HepG2 (cell line): ENCODE results near the gene HBEGF. TPM values are rescaled to one million over a fixed set of nuclear protein-coding genes. Genes with fewer than 3 reads are reported as not detected.

Experiments
- AKAP8 ChIP-seq: sonication (generic); formaldehyde crosslinking; IDR thresholded peaks from 2 replicates; pipeline ENCODE4 v1.5.1; 2020; ENCODE audit warnings: mild to moderate bottlenecking, missing genetic modification reagents
- FOXA3 ChIP-seq: IDR thresholded peaks from 2 replicates; pipeline ENCODE4 v1.6.1; 2016; ENCODE audit warnings: missing genetic modification reagents, missing compliant biosample characterization
- GABPA ChIP-seq, 2 experiments: IDR thresholded peaks; 2 replicates each; pipeline ENCODE4 v1.6.1; 2011 to 2016; ENCODE audit warnings: low read depth in 2 of 2, low read length in 1 of 2, missing biosample characterization in 1 of 2, missing genetic modification characterization in 1 of 2
- GABPB1 ChIP-seq: IDR thresholded peaks from 2 replicates; pipeline ENCODE4 v1.6.1; 2016; ENCODE audit warnings: mild to moderate bottlenecking, missing genetic modification reagents, moderate library complexity, missing compliant biosample characterization
- HOXA9 ChIP-seq: sonication (generic); formaldehyde crosslinking; IDR thresholded peaks from 2 replicates; pipeline ENCODE4 v1.8.1; 2022; ENCODE audit warnings: missing genetic modification reagents, mild to moderate bottlenecking, moderate library complexity, borderline replicate concordance
- ISX ChIP-seq: sonication (generic); formaldehyde crosslinking; conservative IDR thresholded peaks from 2 replicates; pipeline ENCODE4 v1.5.0; 2020; ENCODE audit warnings: missing genetic modification reagents
- KLF16 ChIP-seq, 2 experiments: sonication (generic) in 1 of 2; formaldehyde crosslinking in 1 of 2; IDR thresholded peaks; 2 replicates each; pipeline versions ENCODE4 v1.6.1 to v1.8.0; 2016 to 2023; ENCODE audit warnings: missing genetic modification reagents in 2 of 2, missing compliant biosample characterization in 1 of 2
- MED13 ChIP-seq: sonication (generic); formaldehyde crosslinking; IDR thresholded peaks from 2 replicates; pipeline ENCODE4 v1.5.0; 2020; ENCODE audit warnings: missing genetic modification reagents
- MEF2D ChIP-seq: sonication (generic); formaldehyde crosslinking; IDR thresholded peaks from 2 replicates; pipeline ENCODE4 v1.5.1; 2020; ENCODE audit warnings: mild to moderate bottlenecking, missing genetic modification reagents
- MTF2 ChIP-seq: sonication (generic); formaldehyde crosslinking; IDR thresholded peaks from 2 replicates; pipeline ENCODE4 v1.5.0; 2020; ENCODE audit warnings: missing genetic modification reagents, borderline replicate concordance
- NFYC ChIP-seq: IDR thresholded peaks from 2 replicates; pipeline ENCODE4 v1.6.1; 2016; ENCODE audit warnings: missing genetic modification reagents, missing compliant biosample characterization
- PCBP1 ChIP-seq: fragments of 200-400 bp; formaldehyde crosslinking; IDR thresholded peaks from 2 replicates; pipeline ENCODE4 v1.6.1; 2017; ENCODE audit warnings: mild to moderate bottlenecking, low read depth, low read length, borderline replicate concordance
- SNAI1 ChIP-seq: sonication (generic); formaldehyde crosslinking; IDR thresholded peaks from 2 replicates; pipeline ENCODE4 v1.5.0; 2020; ENCODE audit warnings: mild to moderate bottlenecking, missing genetic modification reagents, borderline replicate concordance
- TEAD3 ChIP-seq: optimal IDR thresholded peaks from 2 replicates; pipeline ENCODE3; 2016; ENCODE audit warnings: borderline replicate concordance
- YEATS2 ChIP-seq: sonication (generic); formaldehyde crosslinking; IDR thresholded peaks from 2 replicates; pipeline ENCODE4 v1.4.0; 2020; ENCODE audit warnings: missing genetic modification reagents, borderline replicate concordance
- ZNF138 ChIP-seq: sonication (generic); formaldehyde crosslinking; IDR thresholded peaks from 2 replicates; pipeline ENCODE4 v1.5.0; 2020; ENCODE audit warnings: mild to moderate bottlenecking, low read depth, missing genetic modification reagents
- ZNF260 ChIP-seq: sonication (generic); formaldehyde crosslinking; IDR thresholded peaks from 2 replicates; pipeline ENCODE4 v1.4.0; 2020; ENCODE audit warnings: missing genetic modification reagents, low read depth, mild to moderate bottlenecking, borderline replicate concordance
- ZNF441 ChIP-seq: sonication (generic); formaldehyde crosslinking; IDR thresholded peaks from 2 replicates; pipeline ENCODE4 v1.7.0; 2021; ENCODE audit warnings: missing genetic modification reagents, borderline replicate concordance
- polyA plus RNA-seq, 8 experiments: library from polyadenylated mRNA; depleted of rRNA in 3 of 8; stranded (reverse) in 7 of 8; unstranded in 1 of 8; fragments of >200 nt; fragmentation: Illumina TruSeq in 4 of 8; extraction: Trizol in 4 of 8; gene quantifications; 2 replicates each; pipeline versions ENCODE4 v1.2.1 to v1.2.3, GENCODE V29; 2011 to 2016; ENCODE audit warnings: low read depth in 4 of 8, missing spikeins in 1 of 8, mixed read lengths in 1 of 8; ENCODE audit not compliant: insufficient read depth in 1 of 8
- total RNA-seq, 5 experiments: library from RNA; depleted of rRNA; stranded (reverse); fragments of >200 nt; fragmentation: Illumina TruSeq; extraction: Trizol; gene quantifications; 2 replicates each; pipeline ENCODE4 v1.2.3, GENCODE V29; 2016; ENCODE audit warnings: low read depth in 1 of 5
- TF ChIP-seq, protein P1 (sequence below): IDR thresholded peaks from 2 replicates; pipeline ENCODE4 v1.6.1; 2016; ENCODE audit warnings: low read depth
- TF ChIP-seq, protein P2 (sequence below): sonication (generic); formaldehyde crosslinking; IDR thresholded peaks from 2 replicates; pipeline ENCODE4 v1.4.0; 2020; ENCODE audit warnings: missing genetic modification reagents
- TF ChIP-seq, protein P3 (sequence below): sonication (generic); formaldehyde crosslinking; conservative IDR thresholded peaks from 2 replicates; pipeline ENCODE4 v1.5.0; 2020; ENCODE audit warnings: missing genetic modification reagents
- TF ChIP-seq, protein P4 (sequence below): sonication (generic); formaldehyde crosslinking; IDR thresholded peaks from 2 replicates; pipeline ENCODE4 v1.5.0; 2020; ENCODE audit warnings: mild to moderate bottlenecking, missing genetic modification reagents, moderate library complexity
- TF ChIP-seq, protein P5 (sequence below): sonication (generic); formaldehyde crosslinking; IDR thresholded peaks from 2 replicates; pipeline ENCODE4 v1.4.0; 2020; ENCODE audit warnings: missing genetic modification reagents

The HBEGF gene
- total and polyA plus RNA-seq, 2 of the 13 experiments (the other 11 are each of a cell fraction or from before 2014, with no cell fraction given): 1.7 to 5.0 TPM

DNA sequence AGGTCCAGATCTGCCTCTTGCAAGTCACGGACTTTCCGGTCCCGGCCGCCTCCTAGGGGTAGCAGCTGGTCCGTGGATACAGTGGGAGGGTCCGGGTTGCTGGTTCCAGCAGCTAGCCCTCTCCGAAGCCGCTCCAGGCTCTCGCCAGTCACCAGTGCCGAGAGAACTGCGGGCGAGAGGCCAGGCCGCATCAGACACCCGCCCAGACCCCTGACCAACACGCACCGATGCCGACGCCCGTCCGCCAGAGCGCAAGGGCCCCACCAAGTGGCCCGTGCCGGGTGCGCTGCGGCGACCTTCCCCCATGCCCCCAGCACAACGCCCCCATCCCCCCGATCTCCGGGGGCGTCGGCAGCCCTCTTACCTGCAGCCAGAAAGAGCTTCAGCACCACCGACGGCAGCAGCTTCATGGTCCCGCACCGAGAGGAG is 470 bp downstream of the HBEGF start (continued):
- TF ChIP-seq, protein P1, sequence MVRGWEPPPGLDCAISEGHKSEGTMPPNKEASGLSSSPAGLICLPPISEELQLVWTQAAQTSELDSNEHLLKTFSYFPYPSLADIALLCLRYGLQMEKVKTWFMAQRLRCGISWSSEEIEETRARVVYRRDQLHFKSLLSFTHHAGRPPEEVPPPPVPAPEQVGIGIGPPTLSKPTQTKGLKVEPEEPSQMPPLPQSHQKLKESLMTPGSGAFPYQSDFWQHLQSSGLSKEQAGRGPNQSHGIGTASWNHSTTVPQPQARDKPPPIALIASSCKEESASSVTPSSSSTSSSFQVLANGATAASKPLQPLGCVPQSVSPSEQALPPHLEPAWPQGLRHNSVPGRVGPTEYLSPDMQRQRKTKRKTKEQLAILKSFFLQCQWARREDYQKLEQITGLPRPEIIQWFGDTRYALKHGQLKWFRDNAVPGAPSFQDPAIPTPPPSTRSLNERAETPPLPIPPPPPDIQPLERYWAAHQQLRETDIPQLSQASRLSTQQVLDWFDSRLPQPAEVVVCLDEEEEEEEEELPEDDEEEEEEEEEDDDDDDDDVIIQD: no peak
- TF ChIP-seq ZNF138 (CRISPR knock-in tag) (no peak), TEAD3 (peak; percentile 19), GABPB1 (CRISPR knock-in tag) (0 out of 2 replicates have a peak, but pooled peaks have one; percentile 44), YEATS2 (CRISPR knock-in tag) (no peak), MEF2D (no peak), MED13 (no peak), ZNF260 (no peak), FOXA3 (CRISPR knock-in tag) (no peak), AKAP8 (CRISPR knock-in tag) (no peak), NFYC (CRISPR knock-in tag) (no peak), SNAI1 (CRISPR knock-in tag) (no peak), PCBP1 (no peak), KLF16 (CRISPR knock-in tag; IDR thresholded peaks at IDR 0.05) (0 out of 4 replicates have a peak, but pooled peaks of 1 of the 2 experiments have one; percentile 10), HOXA9 (no peak), ZNF441 (CRISPR knock-in tag) (no peak), GABPA (IDR thresholded peaks at IDR 0.05; ENCODE audit: low read depth, low read length) (no peak), GABPA (CRISPR knock-in tag; IDR thresholded peaks at IDR 0.05; ENCODE audit: low read depth) (no peak), ISX (CRISPR knock-in tag) (no peak), MTF2 (CRISPR knock-in tag) (0 out of 2 replicates have a peak, but pooled peaks have one; percentile 39)
- TF ChIP-seq, protein P2, sequence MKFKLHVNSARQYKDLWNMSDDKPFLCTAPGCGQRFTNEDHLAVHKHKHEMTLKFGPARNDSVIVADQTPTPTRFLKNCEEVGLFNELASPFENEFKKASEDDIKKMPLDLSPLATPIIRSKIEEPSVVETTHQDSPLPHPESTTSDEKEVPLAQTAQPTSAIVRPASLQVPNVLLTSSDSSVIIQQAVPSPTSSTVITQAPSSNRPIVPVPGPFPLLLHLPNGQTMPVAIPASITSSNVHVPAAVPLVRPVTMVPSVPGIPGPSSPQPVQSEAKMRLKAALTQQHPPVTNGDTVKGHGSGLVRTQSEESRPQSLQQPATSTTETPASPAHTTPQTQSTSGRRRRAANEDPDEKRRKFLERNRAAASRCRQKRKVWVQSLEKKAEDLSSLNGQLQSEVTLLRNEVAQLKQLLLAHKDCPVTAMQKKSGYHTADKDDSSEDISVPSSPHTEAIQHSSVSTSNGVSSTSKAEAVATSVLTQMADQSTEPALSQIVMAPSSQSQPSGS (CRISPR knock-in tag): no peak
- TF ChIP-seq, protein P3, sequence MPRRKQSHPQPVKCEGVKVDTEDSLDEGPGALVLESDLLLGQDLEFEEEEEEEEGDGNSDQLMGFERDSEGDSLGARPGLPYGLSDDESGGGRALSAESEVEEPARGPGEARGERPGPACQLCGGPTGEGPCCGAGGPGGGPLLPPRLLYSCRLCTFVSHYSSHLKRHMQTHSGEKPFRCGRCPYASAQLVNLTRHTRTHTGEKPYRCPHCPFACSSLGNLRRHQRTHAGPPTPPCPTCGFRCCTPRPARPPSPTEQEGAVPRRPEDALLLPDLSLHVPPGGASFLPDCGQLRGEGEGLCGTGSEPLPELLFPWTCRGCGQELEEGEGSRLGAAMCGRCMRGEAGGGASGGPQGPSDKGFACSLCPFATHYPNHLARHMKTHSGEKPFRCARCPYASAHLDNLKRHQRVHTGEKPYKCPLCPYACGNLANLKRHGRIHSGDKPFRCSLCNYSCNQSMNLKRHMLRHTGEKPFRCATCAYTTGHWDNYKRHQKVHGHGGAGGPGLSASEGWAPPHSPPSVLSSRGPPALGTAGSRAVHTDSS (CRISPR knock-in tag): no peak
- TF ChIP-seq, protein P4, sequence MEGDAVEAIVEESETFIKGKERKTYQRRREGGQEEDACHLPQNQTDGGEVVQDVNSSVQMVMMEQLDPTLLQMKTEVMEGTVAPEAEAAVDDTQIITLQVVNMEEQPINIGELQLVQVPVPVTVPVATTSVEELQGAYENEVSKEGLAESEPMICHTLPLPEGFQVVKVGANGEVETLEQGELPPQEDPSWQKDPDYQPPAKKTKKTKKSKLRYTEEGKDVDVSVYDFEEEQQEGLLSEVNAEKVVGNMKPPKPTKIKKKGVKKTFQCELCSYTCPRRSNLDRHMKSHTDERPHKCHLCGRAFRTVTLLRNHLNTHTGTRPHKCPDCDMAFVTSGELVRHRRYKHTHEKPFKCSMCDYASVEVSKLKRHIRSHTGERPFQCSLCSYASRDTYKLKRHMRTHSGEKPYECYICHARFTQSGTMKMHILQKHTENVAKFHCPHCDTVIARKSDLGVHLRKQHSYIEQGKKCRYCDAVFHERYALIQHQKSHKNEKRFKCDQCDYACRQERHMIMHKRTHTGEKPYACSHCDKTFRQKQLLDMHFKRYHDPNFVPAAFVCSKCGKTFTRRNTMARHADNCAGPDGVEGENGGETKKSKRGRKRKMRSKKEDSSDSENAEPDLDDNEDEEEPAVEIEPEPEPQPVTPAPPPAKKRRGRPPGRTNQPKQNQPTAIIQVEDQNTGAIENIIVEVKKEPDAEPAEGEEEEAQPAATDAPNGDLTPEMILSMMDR (CRISPR knock-in tag): peak; percentile 83
- TF ChIP-seq, protein P5, sequence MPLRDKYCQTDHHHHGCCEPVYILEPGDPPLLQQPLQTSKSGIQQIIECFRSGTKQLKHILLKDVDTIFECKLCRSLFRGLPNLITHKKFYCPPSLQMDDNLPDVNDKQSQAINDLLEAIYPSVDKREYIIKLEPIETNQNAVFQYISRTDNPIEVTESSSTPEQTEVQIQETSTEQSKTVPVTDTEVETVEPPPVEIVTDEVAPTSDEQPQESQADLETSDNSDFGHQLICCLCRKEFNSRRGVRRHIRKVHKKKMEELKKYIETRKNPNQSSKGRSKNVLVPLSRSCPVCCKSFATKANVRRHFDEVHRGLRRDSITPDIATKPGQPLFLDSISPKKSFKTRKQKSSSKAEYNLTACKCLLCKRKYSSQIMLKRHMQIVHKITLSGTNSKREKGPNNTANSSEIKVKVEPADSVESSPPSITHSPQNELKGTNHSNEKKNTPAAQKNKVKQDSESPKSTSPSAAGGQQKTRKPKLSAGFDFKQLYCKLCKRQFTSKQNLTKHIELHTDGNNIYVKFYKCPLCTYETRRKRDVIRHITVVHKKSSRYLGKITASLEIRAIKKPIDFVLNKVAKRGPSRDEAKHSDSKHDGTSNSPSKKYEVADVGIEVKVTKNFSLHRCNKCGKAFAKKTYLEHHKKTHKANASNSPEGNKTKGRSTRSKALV (CRISPR knock-in tag): no peak
